Breast epithelium (tissue), 3 donors: ENCODE results near the gene INSIG2.

Experiments
- POLR2AphosphoS5 ChIP-seq, 3 donors: sonication (generic); formaldehyde crosslinking; IDR thresholded peaks; one replicate each; pipeline ENCODE4 v1.6.1; 2017; ENCODE audit warnings: antibody characterized with exemption in 3 of 3
- TF ChIP-seq, protein P1 (sequence below), 3 donors: fragments of 450-650 bp; IDR thresholded peaks; one replicate each; pipeline ENCODE4 v1.5.1; 2016 to 2017; ENCODE audit warnings: antibody characterized with exemption in 3 of 3, mild to moderate bottlenecking in 3 of 3, moderate library complexity in 3 of 3

DNA sequence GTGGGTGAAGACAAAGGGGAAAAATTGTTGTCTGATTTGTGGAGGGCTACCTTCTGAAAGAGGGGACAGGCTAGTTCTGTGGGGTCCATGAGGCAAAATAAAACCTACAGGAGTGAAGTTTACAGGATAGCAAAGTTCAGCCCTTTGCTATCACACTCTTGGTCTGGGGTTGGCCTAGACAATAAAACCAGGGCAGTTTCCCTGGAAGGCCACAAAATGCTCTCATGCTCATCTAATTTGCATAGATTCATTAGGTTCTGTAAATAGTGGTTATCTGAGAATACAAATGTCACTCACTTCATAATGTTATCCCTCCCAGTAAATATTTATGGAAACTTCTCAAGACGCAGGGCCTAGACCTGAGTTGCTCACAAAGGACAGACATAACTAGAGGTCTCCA, 63.6 kb downstream of the INSIG2 start:
- no peak for TF ChIP-seq POLR2AphosphoS5 (IDR thresholded peaks at IDR 0.05)
- TF ChIP-seq, protein P1, sequence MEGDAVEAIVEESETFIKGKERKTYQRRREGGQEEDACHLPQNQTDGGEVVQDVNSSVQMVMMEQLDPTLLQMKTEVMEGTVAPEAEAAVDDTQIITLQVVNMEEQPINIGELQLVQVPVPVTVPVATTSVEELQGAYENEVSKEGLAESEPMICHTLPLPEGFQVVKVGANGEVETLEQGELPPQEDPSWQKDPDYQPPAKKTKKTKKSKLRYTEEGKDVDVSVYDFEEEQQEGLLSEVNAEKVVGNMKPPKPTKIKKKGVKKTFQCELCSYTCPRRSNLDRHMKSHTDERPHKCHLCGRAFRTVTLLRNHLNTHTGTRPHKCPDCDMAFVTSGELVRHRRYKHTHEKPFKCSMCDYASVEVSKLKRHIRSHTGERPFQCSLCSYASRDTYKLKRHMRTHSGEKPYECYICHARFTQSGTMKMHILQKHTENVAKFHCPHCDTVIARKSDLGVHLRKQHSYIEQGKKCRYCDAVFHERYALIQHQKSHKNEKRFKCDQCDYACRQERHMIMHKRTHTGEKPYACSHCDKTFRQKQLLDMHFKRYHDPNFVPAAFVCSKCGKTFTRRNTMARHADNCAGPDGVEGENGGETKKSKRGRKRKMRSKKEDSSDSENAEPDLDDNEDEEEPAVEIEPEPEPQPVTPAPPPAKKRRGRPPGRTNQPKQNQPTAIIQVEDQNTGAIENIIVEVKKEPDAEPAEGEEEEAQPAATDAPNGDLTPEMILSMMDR (IDR thresholded peaks at IDR 0.05), result no peak
